HUES64 (cell line): ENCODE data around the gene KLHDC4.
"Not testable (repeated sequence)": the region's sequence is repeated elsewhere in the genome, so short reads cannot be mapped to it uniquely, and the experiment has no call there.

Experiments
- H3K27ac ChIP-seq: 2 replicates; pipeline ENCODE4 v1.7.0; 2013; ENCODE audit warnings: low read depth, low read length, inconsistent platforms
- H3K27me3 ChIP-seq: 2 replicates; pipeline ENCODE4 v1.6.1; 2013; ENCODE audit warnings: mild to moderate bottlenecking, low read length; ENCODE audit not compliant: insufficient read depth
- H3K36me3 ChIP-seq: 2 replicates; pipeline ENCODE4 v1.6.1; 2013; ENCODE audit warnings: mild to moderate bottlenecking, low read length; ENCODE audit not compliant: insufficient read depth
- H3K4me1 ChIP-seq: 2 replicates; pipeline ENCODE4 v1.6.1; 2013; ENCODE audit warnings: mild to moderate bottlenecking, low read length, moderate library complexity; ENCODE audit not compliant: insufficient read depth
- H3K4me3 ChIP-seq: 2 replicates; pipeline ENCODE4 v1.5.1; 2013; ENCODE audit warnings: mild to moderate bottlenecking, low read length, moderate library complexity
- H3K9ac ChIP-seq: 2 replicates; pipeline ENCODE4 v1.6.1; 2013; ENCODE audit warnings: mild to moderate bottlenecking, low read depth, low read length
- H3K9me3 ChIP-seq: 2 replicates; pipeline ENCODE4 v1.6.1; 2013; ENCODE audit warnings: low read depth, low read length; ENCODE audit not compliant: insufficient read depth
- WGBS: fragments of 150-250, 120-280 bp; methylation state at CpG from one replicate; pipeline ENCODE4 v1.1.7; 2013; ENCODE audit warnings: missing lambda C conversion rate; 5-methylcytosine and 5-hydroxymethylcytosine counted together

KLHDC4 gene

GRCh38 chr16:87787451-87788091, 21.8 kb upstream of the KLHDC4 start:
- H3K27me3 ChIP-seq, H3K9me3 ChIP-seq, H3K4me3 ChIP-seq, H3K4me1 ChIP-seq, H3K9ac ChIP-seq, H3K36me3 ChIP-seq, H3K27ac ChIP-seq: not testable (repeated sequence)
- WGBS: 95% methylated on average over 2 of the region's 2 CpGs

- 80% methylated on average over 10 of the region's 10 CpGs for WGBS
- H3K36me3 ChIP-seq: no peaks in the 10 kb centered on the region
- H3K4me3 ChIP-seq: no peak overlapping the region
- H3K27ac ChIP-seq: no peak overlapping the region
- H3K4me1 ChIP-seq: no peaks in the 10 kb centered on the region
- H3K9me3 ChIP-seq: no peaks in the 10 kb centered on the region
- H3K9ac ChIP-seq: no peak overlapping the region
- H3K27me3 ChIP-seq: no peaks in the 10 kb centered on the region
Observed at GRCh38 chr16:87784812-87785211, 19.0 kb upstream of the KLHDC4 start.

GRCh38 chr16:87782033-87782432, 16.2 kb upstream of the KLHDC4 start:
- Histone ChIP-seq H3K27me3 (no peaks in the 10 kb centered on the region), H3K4me3 (no peak overlapping the region), H3K9me3 (no peaks in the 10 kb centered on the region), H3K9ac (no peak overlapping the region), H3K36me3 (no peaks in the 10 kb centered on the region), H3K27ac (no peak overlapping the region), H3K4me1 (peaks cover 7% of the 10 kb centered on the region; the same call in 1 of the 2 replicates)
- WGBS: 98% methylated on average over 2 of the region's 4 CpGs

- WGBS: 89% methylated on average over 10 of the region's 10 CpGs
- Histone ChIP-seq H3K9ac (no peak overlapping the region), H3K9me3 (no peaks in the 10 kb centered on the region), H3K27ac (no peak overlapping the region), H3K4me3 (no peak overlapping the region), H3K36me3 (no peaks in the 10 kb centered on the region), H3K4me1 (peaks cover 7% of the 10 kb centered on the region; the same call in 1 of the 2 replicates), H3K27me3 (no peaks in the 10 kb centered on the region)
Observed at GRCh38 chr16:87780385-87780989, 14.7 kb upstream of the KLHDC4 start.

GRCh38 chr16:87778830-87779579, 13.2 kb upstream of the KLHDC4 start:
- H3K36me3 ChIP-seq: no peaks in the 10 kb centered on the region
- WGBS: 27% methylated on average over 41 of the region's 41 CpGs
- H3K4me1 ChIP-seq: peaks cover 7% of the 10 kb centered on the region; the same call in 1 of the 2 replicates
- H3K9me3 ChIP-seq: no peaks in the 10 kb centered on the region
- H3K27ac ChIP-seq: peak overlapping the region; percentile 90
- no peak overlapping the region for H3K4me3 ChIP-seq
- H3K9ac ChIP-seq: peak overlapping the region; percentile 73
- no peaks in the 10 kb centered on the region for H3K27me3 ChIP-seq

GRCh38 chr16:87778476-87778829, 12.7 kb upstream of the KLHDC4 start:
- H3K9ac ChIP-seq: peak overlapping the region; percentile 73
- H3K4me1 ChIP-seq: peaks cover 7% of the 10 kb centered on the region; the same call in 1 of the 2 replicates
- no peak overlapping the region for H3K4me3 ChIP-seq
- H3K27ac ChIP-seq: peak overlapping the region; percentile 90
- H3K27me3 ChIP-seq: no peaks in the 10 kb centered on the region
- H3K36me3 ChIP-seq: no peaks in the 10 kb centered on the region
- no peaks in the 10 kb centered on the region for H3K9me3 ChIP-seq
- WGBS: 85% methylated on average over 13 of the region's 13 CpGs

- WGBS: 95% methylated on average over 16 of the region's 16 CpGs
- H3K4me3 ChIP-seq, H3K36me3 ChIP-seq, H3K27ac ChIP-seq, H3K9ac ChIP-seq, H3K9me3 ChIP-seq, H3K4me1 ChIP-seq, H3K27me3 ChIP-seq: not testable (repeated sequence)
Observed at GRCh38 chr16:87773836-87774235, 8.1 kb upstream of the KLHDC4 start.

GRCh38 chr16:87767456-87767855, 1.7 kb upstream of the KLHDC4 start:
- H3K27ac ChIP-seq, H3K9ac ChIP-seq, H3K4me3 ChIP-seq, H3K27me3 ChIP-seq, H3K4me1 ChIP-seq, H3K9me3 ChIP-seq: not testable (repeated sequence)
- H3K36me3 ChIP-seq: peaks cover 15% of the 10 kb centered on the region
- 91% methylated on average over 4 of the region's 4 CpGs for WGBS

- no peaks in the 10 kb centered on the region for H3K9me3 ChIP-seq
- no peaks in the 10 kb centered on the region for H3K27me3 ChIP-seq
- H3K36me3 ChIP-seq: peaks cover 26% of the 10 kb centered on the region
- no peaks in the 10 kb centered on the region; the same call in 1 of the 2 replicates for H3K4me1 ChIP-seq
- H3K4me3 ChIP-seq: peak overlapping the region; percentile 93
- 0 out of 2 replicates have a peak overlapping the region, but pooled peaks have one; percentile 56 for H3K27ac ChIP-seq
- 82% methylated on average over 17 of the region's 17 CpGs for WGBS
- H3K9ac ChIP-seq: peak overlapping the region; percentile 83
Observed at GRCh38 chr16:87766485-87766797, 655 bp upstream of the KLHDC4 start.

- H3K4me1 ChIP-seq: no peaks in the 10 kb centered on the region; the same call in 1 of the 2 replicates
- WGBS: under 1% methylated on average over 32 of the region's 32 CpGs
- peak overlapping the region; percentile 93 for H3K4me3 ChIP-seq
- peak overlapping the region; percentile 56 for H3K27ac ChIP-seq
- H3K27me3 ChIP-seq: no peaks in the 10 kb centered on the region
- no peaks in the 10 kb centered on the region for H3K9me3 ChIP-seq
- peak overlapping the region; percentile 83 for H3K9ac ChIP-seq
- peaks cover 34% of the 10 kb centered on the region for H3K36me3 ChIP-seq
Observed at GRCh38 chr16:87765473-87765775, 362 bp downstream of the KLHDC4 start.

GRCh38 chr16:87764600-87765472, 950 bp downstream of the KLHDC4 start:
- Histone ChIP-seq H3K36me3 (peaks cover 36% of the 10 kb centered on the region), H3K27ac (no peak overlapping the region; the same call in 1 of the 2 replicates), H3K4me1 (no peaks in the 10 kb centered on the region; the same call in 1 of the 2 replicates), H3K9ac (peak overlapping the region; percentile 83), H3K4me3 (peak overlapping the region; percentile 93), H3K27me3 (no peaks in the 10 kb centered on the region), H3K9me3 (no peaks in the 10 kb centered on the region)
- WGBS: 44% methylated on average over 13 of the region's 14 CpGs
